ENCODE measurements around the gene ACOT13. TPM values are rescaled to one million over a fixed set of nuclear protein-coding genes. Genes with fewer than 3 reads are reported as not detected.
"Not testable (repeated sequence)": the region's sequence is repeated elsewhere in the genome, so short reads cannot be mapped to it uniquely, and the experiment has no call there.

The ACOT13 gene
- total and polyA plus RNA-seq, 2 of the 4 experiments (the other 2 are of a cell fraction) = 3.6 to 25.7 TPM

DNA sequence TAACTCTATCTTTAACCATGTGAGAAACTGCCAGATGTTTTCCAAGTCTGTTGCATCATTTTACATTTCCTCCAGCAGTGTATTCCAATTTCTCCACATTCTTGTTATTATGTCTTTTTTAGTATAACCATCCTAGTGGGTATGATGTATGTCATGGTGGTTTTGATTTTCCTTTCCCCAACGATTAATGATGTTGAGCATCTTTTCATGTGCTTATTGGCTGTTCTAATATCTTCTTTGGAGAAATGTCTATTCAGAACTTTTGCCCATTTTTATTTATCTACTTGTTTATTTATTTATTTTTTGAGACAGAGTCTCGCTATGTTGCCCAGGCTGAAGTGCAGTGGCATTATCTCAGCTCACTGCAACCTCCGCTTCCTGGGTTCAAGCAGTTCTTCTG, 56.4 kb downstream of the ACOT13 start:
- Histone ChIP-seq H3K27ac (ENCODE audit: insufficient read depth, low read length) (no peak overlapping the region), H2BK20ac (ENCODE audit: low read depth, low read length) (no peak overlapping the region), H3K27me3 (ENCODE audit: control insufficient read depth, insufficient read depth, low read length) (no peaks in the 10 kb centered on the region), H4K8ac (ENCODE audit: low read depth in 2 of 2, low read length in 2 of 2) (no peak overlapping the region), H3K4me3 (ENCODE audit: insufficient read depth, low read depth, low read length) (no peak overlapping the region), H4K91ac (ENCODE audit: insufficient read depth, low read depth, low read length) (no peak overlapping the region), H3K9ac (ENCODE audit: low read depth, low read length) (no peak overlapping the region), H2AK9ac (replicated peaks; ENCODE audit: low read depth, low read length, poor library complexity) (no peak overlapping the region), H2AFZ (replicated peaks; ENCODE audit: low read length, poor library complexity) (no peak overlapping the region), H3K23ac (ENCODE audit: low read depth, low read length) (no peak overlapping the region), H3K18ac (ENCODE audit: low read depth, low read length) (no peak overlapping the region), H3K4me2 (ENCODE audit: low read depth, low read length) (no peak overlapping the region), H2BK120ac (ENCODE audit: low read depth, low read length) (no peak overlapping the region), H3K79me1 (ENCODE audit: low read depth in 1 of 2, low read length in 2 of 2) (no peaks in the 10 kb centered on the region), H3K9me1 (ENCODE audit: insufficient read depth, low read length) (no peaks in the 10 kb centered on the region), H4K20me1 (ENCODE audit: insufficient read depth, low read length) (peaks cover 18% of the 10 kb centered on the region), H3K9me3 (ENCODE audit: control insufficient read depth, insufficient read depth, low read length) (no peaks in the 10 kb centered on the region), H3K14ac (replicated peaks; ENCODE audit: low read depth, low read length) (no peak overlapping the region), H2AK5ac (ENCODE audit: low read depth, low read length) (no peak overlapping the region), H3K56ac (ENCODE audit: extremely low read depth, insufficient read depth, low read length) (no peak overlapping the region), H3K4me1 (ENCODE audit: control insufficient read depth, insufficient read depth, low read length) (no peaks in the 10 kb centered on the region), H4K5ac (ENCODE audit: low read depth, low read length) (no peak overlapping the region), H3K4ac (ENCODE audit: low read depth, low read length) (no peak overlapping the region), H3K36me3 (ENCODE audit: control insufficient read depth, insufficient read depth, low read length) (peaks cover 2% of the 10 kb centered on the region; the same call in 1 of the 2 replicates), H2BK15ac (ENCODE audit: low read depth, low read length) (no peak overlapping the region), H2BK5ac (ENCODE audit: low read depth, low read length, poor library complexity, severe bottlenecking) (no peak overlapping the region)
- ChIA-PET CTCF (no interaction called here), POLR2A (ENCODE audit: unreplicated experiment) (no interaction called here)
- DNase-seq = no peak
- intact Hi-C loops (cut with micrococcal nuclease) = loop anchor here (5.0 kb wide), 1 partner anchor 289 kb away; no protein-coding TSS in a partner anchor
- no CpG with 5 or more reads among the region's 3 CpGs for WGBS, 2 experiments (ENCODE audit: extremely low coverage in 2 of 2, insufficient read length in 1 of 2)
- in situ Hi-C loops (cut with MboI; ENCODE audit: low sequenced_read_pairs) = no loop called here
- no peak for ATAC-seq (ENCODE audit: low read depth)
- no TSS peak for BruUV-seq (replicated peaks)
- dilution Hi-C loops (cut with HindIII; ENCODE audit: low sequenced_read_pairs, unreplicated experiment) = no loop called here
- TF ChIP-seq FOS (IDR thresholded peaks at IDR 0.05; ENCODE audit: low read depth, low read length) = no peak
- no peak for TF ChIP-seq MAFK (IDR thresholded peaks at IDR 0.05; ENCODE audit: low read depth, low read length)

DNA sequence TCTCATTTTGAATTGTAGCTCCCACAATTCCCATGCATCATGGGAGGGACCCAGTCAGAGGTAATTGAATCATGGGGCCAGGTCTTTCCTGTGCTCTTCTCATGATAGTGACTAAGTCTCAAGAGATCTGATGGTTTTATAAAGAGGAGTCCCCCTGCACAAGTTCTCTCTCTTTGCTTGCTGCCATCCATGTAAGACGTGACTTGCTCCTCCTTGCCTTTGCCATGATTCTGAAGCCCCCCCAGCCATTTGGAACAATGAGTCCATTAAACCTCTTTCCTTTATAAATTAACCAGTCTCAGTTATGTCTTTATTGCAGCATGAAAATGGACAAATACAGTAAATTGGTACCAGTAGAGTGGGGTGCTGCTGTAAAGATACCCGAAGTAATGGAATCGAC, 63.8 kb downstream of the ACOT13 start:
- H4K91ac ChIP-seq (ENCODE audit: insufficient read depth, low read depth, low read length); intact Hi-C loops (cut with micrococcal nuclease); dilution Hi-C loops (cut with HindIII; ENCODE audit: low sequenced_read_pairs, unreplicated experiment); H3K4ac ChIP-seq (ENCODE audit: low read depth, low read length); H3K27me3 ChIP-seq (ENCODE audit: control insufficient read depth, insufficient read depth, low read length); H3K23ac ChIP-seq (ENCODE audit: low read depth, low read length); H4K20me1 ChIP-seq (ENCODE audit: insufficient read depth, low read length); in situ Hi-C loops (cut with MboI; ENCODE audit: low sequenced_read_pairs); H3K9me3 ChIP-seq (ENCODE audit: control insufficient read depth, insufficient read depth, low read length); H3K4me3 ChIP-seq (ENCODE audit: insufficient read depth, low read depth, low read length); H3K9ac ChIP-seq (ENCODE audit: low read depth, low read length); H2BK120ac ChIP-seq (ENCODE audit: low read depth, low read length); DNase-seq; H3K14ac ChIP-seq (replicated peaks; ENCODE audit: low read depth, low read length); H2AK9ac ChIP-seq (replicated peaks; ENCODE audit: low read depth, low read length, poor library complexity); H2BK15ac ChIP-seq (ENCODE audit: low read depth, low read length); H3K36me3 ChIP-seq (ENCODE audit: control insufficient read depth, insufficient read depth, low read length); CTCF ChIA-PET; H3K4me1 ChIP-seq (ENCODE audit: control insufficient read depth, insufficient read depth, low read length); H4K5ac ChIP-seq (ENCODE audit: low read depth, low read length); POLR2A ChIA-PET (ENCODE audit: unreplicated experiment); H2BK5ac ChIP-seq (ENCODE audit: low read depth, low read length, poor library complexity, severe bottlenecking); H3K27ac ChIP-seq (ENCODE audit: insufficient read depth, low read length); H4K8ac ChIP-seq (ENCODE audit: low read depth in 2 of 2, low read length in 2 of 2); H3K79me1 ChIP-seq (ENCODE audit: low read depth in 1 of 2, low read length in 2 of 2); H2AK5ac ChIP-seq (ENCODE audit: low read depth, low read length); H3K4me2 ChIP-seq (ENCODE audit: low read depth, low read length); H3K9me1 ChIP-seq (ENCODE audit: insufficient read depth, low read length); H2AFZ ChIP-seq (replicated peaks; ENCODE audit: low read length, poor library complexity); BruUV-seq (replicated peaks); H2BK20ac ChIP-seq (ENCODE audit: low read depth, low read length); H3K56ac ChIP-seq (ENCODE audit: extremely low read depth, insufficient read depth, low read length); H3K18ac ChIP-seq (ENCODE audit: low read depth, low read length); ATAC-seq (ENCODE audit: low read depth): not testable (repeated sequence)
- WGBS, 2 experiments (ENCODE audit: extremely low coverage in 2 of 2, insufficient read length in 1 of 2) = 100% methylated on average over 2 of the region's 3 CpGs; no CpG with 5 or more reads in 1 of the 2 experiments
